OCI-LY1 (cell line): ENCODE results near the gene SCN5A.

ENCODE experiments used
- H2AFZ ChIP-seq: fragments of 200-600 bp; sonication (generic), shearing (Covaris generic); 2 replicates; pipeline ENCODE4 v1.6.0; 2014; ENCODE audit warnings: antibody characterized with exemption, mild to moderate bottlenecking, low read length
- H3F3A ChIP-seq: fragments of 200-600 bp; sonication (generic), shearing (Covaris generic); 2 replicates; pipeline ENCODE4 v1.6.0; 2014; ENCODE audit warnings: mild to moderate bottlenecking, antibody characterized with exemption, low read length, moderate library complexity; ENCODE audit not compliant: insufficient read depth
- H3K27ac ChIP-seq: fragments of 200-600 bp; sonication (generic); 2 replicates; pipeline ENCODE4 v1.5.1; 2014; ENCODE audit warnings: low read length, mixed run types, mild to moderate bottlenecking, low read depth; ENCODE audit not compliant: poor library complexity, severe bottlenecking
- H3K27me3 ChIP-seq: fragments of 200-600 bp; sonication (generic); 2 replicates; pipeline ENCODE4 v1.6.0; 2014; ENCODE audit warnings: antibody characterized with exemption, mild to moderate bottlenecking, low read length, moderate library complexity; ENCODE audit not compliant: insufficient read depth
- H3K36me3 ChIP-seq: fragments of 200-600 bp; sonication (generic); 2 replicates; pipeline ENCODE4 v1.6.1; 2014; ENCODE audit warnings: mild to moderate bottlenecking, antibody characterized with exemption, low read length, moderate library complexity, mixed read lengths; ENCODE audit not compliant: insufficient read depth
- H3K4me1 ChIP-seq: fragments of 200-600 bp; sonication (generic); 2 replicates; pipeline ENCODE4 v1.5.1; 2014; ENCODE audit warnings: mild to moderate bottlenecking, low read length, moderate library complexity; ENCODE audit not compliant: insufficient read depth, severe bottlenecking
- H3K4me2 ChIP-seq: fragments of 200-600 bp; sonication (generic), shearing (Covaris generic); 2 replicates; pipeline ENCODE4 v1.6.1; 2014; ENCODE audit warnings: low read length
- H3K4me3 ChIP-seq: fragments of 200-600 bp; sonication (generic); 2 replicates; pipeline ENCODE4 v1.5.1; 2014; ENCODE audit warnings: low read length, low read depth, mild to moderate bottlenecking, mixed read lengths; ENCODE audit not compliant: poor library complexity, severe bottlenecking
- H3K79me2 ChIP-seq: fragments of 200-600 bp; shearing (Covaris generic); 2 replicates; pipeline ENCODE4 v1.6.1; 2016; ENCODE audit warnings: mixed run types, low read length, mixed read lengths; ENCODE audit not compliant: insufficient read depth
- H3K9ac ChIP-seq: fragments of 200-600 bp; sonication (generic), shearing (Covaris generic); 2 replicates; pipeline ENCODE4 v1.6.1; 2014; ENCODE audit warnings: mild to moderate bottlenecking, low read length, mixed read lengths
- H3K9me2 ChIP-seq: fragments of 200-600 bp; sonication (generic), shearing (Covaris generic); 2 replicates; pipeline ENCODE4 v1.6.1; 2014; ENCODE audit warnings: low read depth, mild to moderate bottlenecking, low read length, mixed read lengths
- H3K9me3 ChIP-seq: fragments of 200-600 bp; shearing (Covaris generic); 2 replicates; pipeline ENCODE4 v1.6.1; 2014; ENCODE audit warnings: low read length, mixed read lengths
- H4K20me1 ChIP-seq: fragments of 200-600 bp; sonication (generic), shearing (Covaris generic); 2 replicates; pipeline ENCODE4 v1.6.0; 2016; ENCODE audit warnings: mild to moderate bottlenecking, low read length; ENCODE audit not compliant: insufficient read depth
- EZH2 ChIP-seq: fragments of 200-600 bp; sonication (generic), shearing (Covaris generic); IDR thresholded peaks from 2 replicates; pipeline ENCODE4 v1.8.0; 2017; ENCODE audit warnings: borderline replicate concordance, mixed run types, mild to moderate bottlenecking, antibody characterized with exemption, low read length, moderate library complexity, mixed read lengths
- TF ChIP-seq, protein P1 (sequence below): fragments of 200-600 bp; sonication (generic), shearing (Covaris generic); IDR thresholded peaks from 2 replicates; pipeline ENCODE4 v1.5.1; 2017; ENCODE audit warnings: mild to moderate bottlenecking, antibody characterized with exemption, low read length, moderate library complexity, mixed read lengths

SCN5A gene

DNA sequence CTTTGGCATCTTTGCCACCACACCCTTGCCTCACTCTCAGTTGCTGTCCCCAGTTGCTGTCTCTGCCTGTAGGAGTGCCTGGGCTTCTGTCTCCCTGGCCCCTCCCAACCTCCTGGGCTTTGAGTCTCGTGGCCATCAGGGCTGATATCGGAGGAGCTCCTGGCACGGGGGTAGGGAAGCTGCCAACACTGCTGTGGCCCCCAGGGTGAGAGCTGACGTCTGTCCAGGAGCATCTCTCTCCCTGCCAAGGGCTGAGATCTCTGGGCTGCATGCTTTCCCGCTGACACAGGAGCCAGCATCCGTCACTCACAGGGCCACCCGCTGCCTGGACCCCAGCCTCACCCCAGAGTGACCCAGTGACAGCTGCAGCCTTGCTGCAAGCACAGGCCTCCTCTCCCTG, 105.9 kb downstream of the SCN5A start:
- H3K27me3 ChIP-seq, result no peaks in the 10 kb centered on the region
- no peak overlapping the region for H3K27ac ChIP-seq
- H3K4me3 ChIP-seq, result no peak overlapping the region
- H3F3A ChIP-seq, result no peaks in the 10 kb centered on the region
- H3K9me3 ChIP-seq, result no peaks in the 10 kb centered on the region
- no peaks in the 10 kb centered on the region for H3K4me1 ChIP-seq
- H3K79me2 ChIP-seq, result no peaks in the 10 kb centered on the region
- no peak overlapping the region for H3K9ac ChIP-seq
- H4K20me1 ChIP-seq, result no peaks in the 10 kb centered on the region
- no peak overlapping the region for H3K4me2 ChIP-seq
- no peak overlapping the region for H2AFZ ChIP-seq
- TF ChIP-seq, protein P1, sequence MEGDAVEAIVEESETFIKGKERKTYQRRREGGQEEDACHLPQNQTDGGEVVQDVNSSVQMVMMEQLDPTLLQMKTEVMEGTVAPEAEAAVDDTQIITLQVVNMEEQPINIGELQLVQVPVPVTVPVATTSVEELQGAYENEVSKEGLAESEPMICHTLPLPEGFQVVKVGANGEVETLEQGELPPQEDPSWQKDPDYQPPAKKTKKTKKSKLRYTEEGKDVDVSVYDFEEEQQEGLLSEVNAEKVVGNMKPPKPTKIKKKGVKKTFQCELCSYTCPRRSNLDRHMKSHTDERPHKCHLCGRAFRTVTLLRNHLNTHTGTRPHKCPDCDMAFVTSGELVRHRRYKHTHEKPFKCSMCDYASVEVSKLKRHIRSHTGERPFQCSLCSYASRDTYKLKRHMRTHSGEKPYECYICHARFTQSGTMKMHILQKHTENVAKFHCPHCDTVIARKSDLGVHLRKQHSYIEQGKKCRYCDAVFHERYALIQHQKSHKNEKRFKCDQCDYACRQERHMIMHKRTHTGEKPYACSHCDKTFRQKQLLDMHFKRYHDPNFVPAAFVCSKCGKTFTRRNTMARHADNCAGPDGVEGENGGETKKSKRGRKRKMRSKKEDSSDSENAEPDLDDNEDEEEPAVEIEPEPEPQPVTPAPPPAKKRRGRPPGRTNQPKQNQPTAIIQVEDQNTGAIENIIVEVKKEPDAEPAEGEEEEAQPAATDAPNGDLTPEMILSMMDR, result no peak
- TF ChIP-seq EZH2, result no peak
- no peaks in the 10 kb centered on the region for H3K9me2 ChIP-seq
- no peaks in the 10 kb centered on the region for H3K36me3 ChIP-seq

GRCh38 chr3:38542401-38543298, 106.8 kb downstream of the SCN5A start:
- H3K4me1 ChIP-seq, result no peaks in the 10 kb centered on the region
- H3K9me3 ChIP-seq, result no peaks in the 10 kb centered on the region
- H3K36me3 ChIP-seq, result no peaks in the 10 kb centered on the region
- H3K79me2 ChIP-seq, result no peaks in the 10 kb centered on the region
- H3F3A ChIP-seq, result no peaks in the 10 kb centered on the region
- no peaks in the 10 kb centered on the region for H3K9me2 ChIP-seq
- H4K20me1 ChIP-seq, result no peaks in the 10 kb centered on the region
- TF ChIP-seq EZH2, result no peak
- TF ChIP-seq, protein P1, result no peak
- no peak overlapping the region for H3K27ac ChIP-seq
- no peak overlapping the region for H2AFZ ChIP-seq
- H3K9ac ChIP-seq, result no peak overlapping the region
- H3K4me2 ChIP-seq, result no peak overlapping the region
- H3K27me3 ChIP-seq, result no peaks in the 10 kb centered on the region
- H3K4me3 ChIP-seq, result no peak overlapping the region

DNA sequence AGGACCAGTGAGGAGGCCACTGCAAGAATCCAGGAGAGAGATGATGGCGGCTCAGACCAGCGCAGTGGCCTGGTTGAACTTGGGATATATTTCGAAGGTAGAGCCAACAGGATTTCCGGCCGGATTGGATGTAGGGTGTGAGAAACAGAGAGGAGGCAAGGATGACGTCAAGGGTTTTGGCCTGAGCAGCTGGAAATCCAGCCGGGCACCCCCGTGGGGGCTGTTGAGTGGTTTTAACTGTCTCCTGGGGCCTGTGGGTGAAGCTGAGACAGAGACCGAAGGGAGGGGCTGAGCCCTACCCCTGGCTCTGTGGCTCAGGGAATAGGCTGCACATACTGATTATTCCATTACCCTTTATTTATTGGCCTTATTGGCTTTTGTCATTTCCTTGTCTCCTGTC, 107.7 kb downstream of the SCN5A start:
- Histone ChIP-seq H3K9ac (no peak overlapping the region), H3K9me3 (no peaks in the 10 kb centered on the region), H3K4me3 (no peak overlapping the region), H3F3A (no peaks in the 10 kb centered on the region), H4K20me1 (no peaks in the 10 kb centered on the region), H3K27ac (no peak overlapping the region), H3K27me3 (no peaks in the 10 kb centered on the region), H3K9me2 (no peaks in the 10 kb centered on the region), H3K36me3 (no peaks in the 10 kb centered on the region), H3K4me1 (no peaks in the 10 kb centered on the region), H3K4me2 (no peak overlapping the region), H2AFZ (no peak overlapping the region), H3K79me2 (no peaks in the 10 kb centered on the region)
- no peak for TF ChIP-seq EZH2
- TF ChIP-seq, protein P1, result no peak
